T-helper 2 cell treated with Interferon-gamma antibody and Interleukin-4, amounts not matched to agents 100 ng/mL and 5 ng/mL, for 36 hours (primary cell): ENCODE measurements around the gene IDH2. TPM values are rescaled to one million over a fixed set of nuclear protein-coding genes. Genes with fewer than 3 reads are reported as not detected.
"Not testable (repeated sequence)": the region's sequence is repeated elsewhere in the genome, so short reads cannot be mapped to it uniquely, and the experiment has no call there.

Experiments
- intact Hi-C: fragments of 100-400 bp; cut with micrococcal nuclease; formaldehyde crosslinking; loops from one replicate; pipeline ENCODE4 v1.15.1; 2023
- total RNA-seq: library from RNA; stranded (reverse); gene quantifications from 2 replicates; pipeline ENCODE4 v1.2.3, GENCODE V29; 2022

IDH2 gene
- total RNA-seq, 1 donor from 2014 or later: 256 TPM

DNA sequence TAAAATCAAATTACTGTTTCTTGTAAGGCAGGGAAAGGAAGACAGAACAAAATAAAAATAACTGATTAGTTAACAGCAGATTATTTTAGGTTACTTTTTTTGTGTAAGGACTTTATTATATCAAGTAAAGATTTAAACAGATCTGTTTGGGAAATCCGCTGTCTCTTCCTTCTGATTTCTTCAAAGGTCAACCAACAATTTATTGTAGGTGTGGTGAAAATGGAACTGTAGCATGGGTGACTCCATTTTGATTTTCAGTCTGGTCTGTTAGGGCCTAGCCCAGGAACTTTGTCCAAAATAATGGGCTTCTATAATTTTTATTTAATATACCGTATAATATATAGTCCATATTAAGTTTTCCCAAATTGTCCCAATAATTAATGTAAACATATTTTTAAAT is 13.5 kb upstream of the IDH2 start:
- intact Hi-C loops: no loop called here

DNA sequence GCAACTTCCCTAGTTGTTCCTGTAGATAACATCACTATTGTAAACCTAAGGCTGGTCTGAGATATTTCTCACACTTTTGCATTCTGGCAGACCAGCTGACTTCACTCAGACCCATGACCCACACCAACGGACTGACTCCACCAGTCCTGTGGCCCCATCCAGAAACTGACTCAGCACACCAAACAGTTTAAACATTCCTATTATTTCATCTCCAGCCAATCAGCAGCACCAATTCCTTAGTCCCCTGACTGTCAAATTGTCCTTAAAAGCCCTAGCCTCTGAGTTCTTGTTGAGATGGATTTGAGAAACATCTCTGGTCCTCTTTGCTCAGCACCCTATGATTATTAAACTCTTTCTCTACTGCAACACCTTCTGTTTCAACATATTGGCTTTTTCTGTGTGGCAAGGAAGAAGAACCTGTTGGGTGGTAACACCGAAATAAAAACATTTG is 12.2 kb upstream of the IDH2 start:
- intact Hi-C loops: no loop called here

DNA sequence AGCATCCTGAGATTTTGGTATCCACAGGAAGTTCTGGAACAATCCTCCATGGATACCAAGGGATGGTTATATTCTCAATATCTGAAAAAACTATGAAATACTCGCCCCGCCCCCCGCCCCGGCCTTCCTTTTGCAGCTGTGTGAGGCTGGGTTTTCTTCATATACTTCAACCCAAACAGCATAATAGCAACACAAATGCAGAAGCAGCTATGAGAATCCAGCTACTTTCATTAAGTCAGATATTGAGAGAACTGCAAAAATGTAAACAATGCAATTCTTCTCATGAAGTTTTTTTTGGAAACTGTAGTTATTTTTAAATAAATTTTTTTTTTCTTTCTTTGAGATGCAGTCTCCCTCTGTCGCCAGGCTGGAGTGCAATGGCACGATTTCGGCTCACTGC is 10.9 kb upstream of the IDH2 start:
- intact Hi-C loops: no loop called here

DNA sequence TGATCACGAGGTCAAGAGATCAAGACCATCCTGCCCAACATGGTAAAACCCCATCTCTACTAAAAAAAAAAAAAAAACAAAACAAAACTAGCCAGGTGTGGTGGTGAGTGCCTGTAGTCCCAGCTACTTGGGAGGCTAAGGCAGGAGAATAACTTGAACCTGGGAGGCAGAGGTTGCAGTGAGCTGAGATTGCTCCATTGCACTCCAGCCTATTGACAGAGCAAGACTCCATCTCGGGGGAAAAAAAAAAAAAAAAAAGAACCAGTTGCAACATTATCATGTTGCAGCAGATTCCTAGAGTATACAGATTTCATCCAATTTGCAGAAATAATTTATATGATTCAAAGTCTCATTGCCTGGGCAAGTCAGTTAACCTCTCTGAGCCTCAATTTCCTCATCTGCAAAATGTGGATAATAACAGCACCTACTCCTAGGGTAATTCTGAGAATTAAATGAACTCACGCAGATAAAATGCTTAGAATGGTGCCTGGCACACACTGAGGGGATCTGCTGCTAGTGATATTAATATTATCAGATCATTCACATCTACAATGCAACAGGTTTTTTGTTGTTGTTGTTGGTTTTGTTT is 7.0 kb upstream of the IDH2 start:
- intact Hi-C loops: not testable (repeated sequence)

DNA sequence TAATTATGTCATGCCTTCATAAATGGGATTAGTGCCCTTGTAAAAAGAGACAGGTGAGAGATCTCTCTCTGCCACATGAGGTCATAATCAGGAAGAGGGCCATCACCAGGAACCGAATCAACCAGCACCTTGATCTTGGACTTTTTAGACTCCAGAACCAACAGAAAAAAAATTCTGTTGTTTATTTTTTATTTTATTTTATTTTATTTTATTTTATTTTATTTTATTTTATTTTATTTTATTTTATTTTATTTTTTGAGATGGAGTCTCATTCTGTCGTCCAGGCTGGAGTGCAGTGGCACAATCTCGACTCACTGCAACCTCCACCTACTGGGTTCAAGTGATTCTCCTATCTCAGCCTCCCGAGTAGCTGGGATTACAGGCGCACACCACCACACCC is 5.8 kb upstream of the IDH2 start:
- intact Hi-C loops: not testable (repeated sequence)

DNA sequence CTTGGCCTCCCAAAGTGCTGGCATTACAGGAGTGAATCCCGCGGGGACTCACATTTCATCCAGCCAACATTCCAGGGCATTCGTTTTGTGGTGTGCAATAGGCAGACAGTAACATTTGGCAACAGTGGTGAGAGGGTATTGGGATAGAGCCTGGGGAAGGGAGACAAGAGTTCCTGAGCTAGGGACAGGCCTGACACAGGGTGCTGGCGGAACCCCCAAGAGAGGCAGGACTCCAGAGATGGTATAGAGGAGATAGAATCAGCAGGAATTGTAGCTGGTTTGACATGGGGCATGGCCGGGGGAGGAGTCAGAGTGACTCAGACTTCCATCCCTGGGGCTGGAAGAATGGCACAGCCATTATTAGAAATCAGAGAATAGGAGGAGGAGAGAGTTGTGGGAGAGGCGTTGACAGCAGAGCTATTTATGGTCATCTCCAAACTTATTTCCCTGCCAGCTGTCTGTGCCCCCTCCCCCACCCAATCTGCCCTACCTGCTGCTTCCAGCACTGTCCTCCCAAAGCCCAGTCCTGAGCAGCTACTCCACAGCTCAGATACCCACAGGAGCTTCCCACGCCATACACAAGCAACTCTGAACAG is 4.4 kb upstream of the IDH2 start:
- intact Hi-C loops: no loop called here

DNA sequence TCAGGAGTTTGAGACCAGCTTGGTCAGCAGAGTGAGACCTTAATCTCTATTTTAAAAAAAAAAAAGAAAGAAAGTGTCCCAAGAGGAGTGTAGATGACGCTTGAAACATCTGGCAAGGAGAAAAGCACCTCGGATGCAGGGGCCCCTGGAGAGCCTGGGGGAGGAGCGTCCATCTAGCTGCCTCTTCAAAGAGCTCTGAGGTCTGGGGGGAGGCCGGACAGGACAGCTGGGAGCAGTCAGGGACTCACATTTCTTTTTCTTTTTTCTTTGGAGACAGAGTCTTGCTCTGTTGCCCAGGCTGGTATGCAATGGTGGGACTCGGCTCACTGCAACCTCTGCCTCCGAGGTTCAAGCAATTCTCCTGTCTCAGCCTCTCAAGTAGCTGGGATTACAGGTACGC is 3.3 kb upstream of the IDH2 start:
- intact Hi-C loops: no loop called here

DNA sequence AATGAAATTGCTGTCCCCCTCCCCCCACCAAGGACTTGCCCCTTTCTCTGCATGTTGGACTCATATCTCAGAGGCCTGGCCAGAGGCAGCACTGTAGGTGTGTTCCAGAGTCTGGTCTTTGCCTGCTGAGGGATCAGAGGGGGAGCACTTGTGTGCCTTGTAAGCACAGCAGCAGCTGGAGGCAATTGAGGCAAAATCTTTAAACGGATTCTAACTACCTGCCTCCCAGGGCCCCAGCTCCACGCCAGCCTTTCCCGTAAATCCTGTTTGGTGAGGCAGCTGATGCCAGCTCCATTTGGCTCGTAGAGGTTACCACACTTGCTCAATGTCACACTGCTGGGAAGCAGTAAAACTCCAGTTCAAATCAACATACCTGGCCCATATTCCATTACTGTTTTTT is 2.3 kb upstream of the IDH2 start:
- intact Hi-C loops: no loop called here

DNA sequence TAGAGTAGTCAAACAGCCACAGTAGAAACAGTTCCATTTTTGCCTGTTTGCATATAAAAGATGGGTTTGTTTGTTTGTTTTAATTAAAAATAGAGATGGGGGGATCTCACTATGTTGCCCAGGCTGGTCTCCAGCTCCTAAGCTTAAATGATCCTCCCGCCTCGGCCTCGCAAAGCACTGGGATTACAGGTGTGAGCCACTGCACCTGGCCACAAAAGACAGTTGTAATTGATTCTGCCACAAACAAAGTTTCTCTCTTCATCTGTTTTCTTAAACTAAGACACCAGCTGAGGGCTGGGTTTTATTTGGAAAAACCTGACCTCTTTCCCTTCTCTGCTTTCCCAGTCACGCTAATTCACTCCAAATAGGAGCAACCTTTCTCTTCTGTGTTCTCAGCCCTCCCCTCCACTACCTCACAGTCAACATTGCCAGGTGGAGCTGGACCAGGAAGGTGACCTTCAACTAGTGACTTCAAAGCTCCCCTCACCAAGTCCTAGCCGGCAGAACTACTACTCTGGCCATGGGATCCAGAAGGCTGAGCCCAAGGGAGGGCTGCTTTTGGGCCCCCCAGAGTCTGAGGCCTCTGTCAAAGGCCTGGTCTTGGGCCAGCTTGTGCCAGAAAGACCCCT is 1.5 kb upstream of the IDH2 start:
- intact Hi-C loops: no loop called here

DNA sequence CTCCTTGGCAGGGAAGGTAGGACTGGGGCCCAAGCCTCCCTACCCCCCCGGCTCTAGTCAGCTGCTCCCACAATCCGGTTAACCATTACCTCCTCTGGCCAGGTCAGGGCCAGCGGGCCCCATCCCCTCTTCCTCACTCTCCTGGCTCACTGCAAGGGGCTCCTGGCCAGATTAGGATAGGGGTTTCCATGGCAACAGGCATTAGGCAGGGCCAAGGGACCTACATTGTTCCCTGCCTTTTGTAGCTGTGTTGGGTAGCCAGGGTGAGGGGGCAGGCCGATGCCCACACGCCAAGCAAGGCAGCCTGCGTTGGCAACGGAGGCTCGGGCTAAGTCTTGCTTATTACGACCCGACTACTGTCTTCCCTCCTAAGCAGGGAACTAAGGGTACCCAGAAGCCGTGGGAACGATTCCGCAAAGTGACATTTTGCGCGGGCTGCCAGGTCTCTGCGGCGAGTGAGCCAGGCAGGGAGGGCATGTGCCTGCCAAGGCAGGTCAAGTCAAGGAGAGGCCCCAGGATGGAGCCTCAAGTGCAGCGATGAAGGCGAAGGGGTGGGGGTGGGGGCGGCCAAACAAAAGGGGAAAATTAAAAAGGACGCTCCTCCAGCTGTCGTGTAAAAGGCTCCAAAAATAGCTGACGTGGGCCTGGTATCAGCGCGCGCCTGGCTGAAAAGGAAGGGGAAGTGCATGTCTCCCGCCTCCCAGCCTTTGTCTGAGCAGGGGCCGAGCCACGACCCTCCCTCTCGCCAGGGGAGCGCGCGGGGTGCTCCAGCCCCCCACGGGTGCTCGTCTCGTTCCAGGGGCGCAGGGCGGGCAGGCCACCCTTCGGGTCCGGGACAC is 919 bp downstream of the IDH2 start:
- intact Hi-C loops: no loop called here

DNA sequence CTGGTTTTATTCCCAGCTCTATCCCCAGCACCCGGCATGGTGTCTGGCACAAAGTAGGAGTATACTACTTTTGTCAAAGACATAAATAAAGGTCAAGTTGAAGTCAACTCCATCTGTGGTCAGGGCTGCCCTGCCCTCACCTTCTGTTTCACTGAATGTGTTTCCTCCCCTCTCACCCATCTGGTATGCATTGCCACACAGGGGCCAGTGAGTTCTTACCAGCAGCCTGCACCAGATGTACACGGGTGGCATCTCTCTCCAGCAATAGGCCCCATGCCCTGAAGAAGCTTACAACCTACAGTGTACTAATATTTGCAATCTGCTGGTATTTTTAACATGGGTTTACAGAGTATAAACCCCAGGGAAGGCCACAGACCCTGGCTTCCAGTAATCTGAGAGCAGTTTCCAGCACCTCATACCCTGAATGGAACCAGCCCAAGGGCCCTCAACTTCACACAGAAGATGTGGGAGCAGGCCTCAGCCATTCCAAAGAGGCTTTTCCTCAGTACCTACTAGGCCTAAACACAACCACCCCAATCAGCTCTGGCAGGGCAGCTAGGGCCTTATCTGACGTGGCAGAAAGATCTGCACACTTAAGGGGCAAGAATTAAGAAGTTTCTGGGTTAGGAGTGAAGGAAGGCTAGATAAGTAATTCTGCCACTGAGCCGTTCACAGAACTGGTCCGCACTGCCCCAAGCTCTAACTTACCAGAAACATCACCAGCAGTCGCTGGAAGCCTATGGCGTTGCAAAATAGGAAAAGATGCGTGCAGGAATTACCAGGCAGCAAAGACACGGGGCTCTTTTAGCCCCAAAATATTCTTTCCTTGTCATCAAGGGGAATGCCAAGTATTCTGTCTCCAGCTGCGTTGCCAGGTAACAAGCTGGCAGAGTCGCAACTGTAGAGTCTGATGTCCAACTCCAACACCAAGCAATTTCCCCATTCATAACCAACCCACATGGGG is 2.1 kb downstream of the IDH2 start:
- intact Hi-C loops: loop anchor here (5.0 to 10.0 kb wide), 5 partner anchors 65 to 832 kb away; partner anchors contain the start of genes HDDC3, NGRN, TICRR and ZNF710

DNA sequence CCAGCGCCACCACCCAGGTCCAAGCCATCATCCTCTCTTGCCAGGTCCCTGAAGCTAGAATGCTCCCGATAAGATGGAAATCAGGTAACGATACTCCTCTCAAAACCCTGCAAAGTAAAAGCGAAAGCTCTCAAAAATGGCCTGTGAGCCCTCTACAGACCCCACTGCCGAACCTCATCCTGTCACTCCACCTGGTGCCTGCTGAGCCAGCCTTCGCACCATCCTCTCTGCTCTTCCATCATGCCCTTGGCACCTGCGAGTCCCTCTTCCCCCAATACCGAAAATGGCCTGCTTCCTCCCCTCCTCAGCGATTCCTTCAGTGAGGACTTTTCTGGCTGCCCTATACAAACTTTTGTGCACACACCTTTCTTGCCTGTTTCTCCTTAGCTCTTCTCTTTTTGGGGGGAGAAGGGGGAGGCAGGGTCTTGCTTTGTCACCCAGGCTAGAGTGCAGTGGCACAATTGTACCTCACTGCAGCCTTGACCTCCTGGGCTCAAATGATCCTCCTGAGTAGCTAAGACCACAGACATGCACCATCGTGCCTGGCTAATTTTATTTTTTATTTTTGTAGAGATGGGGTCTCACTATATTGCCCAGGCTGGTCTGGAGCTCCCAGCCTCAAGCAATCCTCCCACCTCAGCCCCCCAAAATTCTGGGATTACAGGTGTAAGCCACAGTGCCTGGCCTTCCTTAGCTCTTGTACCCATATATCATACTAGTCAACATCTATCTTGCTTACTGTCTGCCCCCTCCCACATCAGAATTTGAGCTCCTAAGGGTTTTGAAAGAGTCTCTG is 3.0 kb downstream of the IDH2 start:
- intact Hi-C loops: loop anchor here (5.0 to 10.0 kb wide), 5 partner anchors 64 to 833 kb away; partner anchors contain the start of genes HDDC3, NGRN, TICRR and ZNF710

DNA sequence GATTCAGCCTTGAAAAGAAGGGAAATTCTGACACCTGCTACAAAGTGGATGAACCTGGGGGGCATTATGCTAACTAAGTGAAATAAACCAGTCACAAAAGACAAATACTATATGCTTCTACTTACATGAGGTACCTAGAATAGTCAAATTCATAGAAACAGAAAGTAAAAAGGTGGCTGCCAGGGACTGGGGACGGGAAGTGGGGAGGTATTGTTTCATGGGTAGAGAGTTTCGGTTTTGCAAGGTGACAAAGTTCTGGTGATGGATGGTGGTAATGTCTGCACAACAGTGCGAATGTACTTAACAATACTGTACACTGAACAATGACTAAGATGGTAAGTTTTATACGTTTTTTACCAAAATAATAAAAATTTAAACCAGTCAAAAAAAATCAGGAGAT is 4.8 kb downstream of the IDH2 start:
- intact Hi-C loops: loop anchor here (1.0 to 10.0 kb wide), 8 partner anchors 45 to 835 kb away; partner anchors contain the start of genes CIB1, HDDC3, NGRN and TICRR

DNA sequence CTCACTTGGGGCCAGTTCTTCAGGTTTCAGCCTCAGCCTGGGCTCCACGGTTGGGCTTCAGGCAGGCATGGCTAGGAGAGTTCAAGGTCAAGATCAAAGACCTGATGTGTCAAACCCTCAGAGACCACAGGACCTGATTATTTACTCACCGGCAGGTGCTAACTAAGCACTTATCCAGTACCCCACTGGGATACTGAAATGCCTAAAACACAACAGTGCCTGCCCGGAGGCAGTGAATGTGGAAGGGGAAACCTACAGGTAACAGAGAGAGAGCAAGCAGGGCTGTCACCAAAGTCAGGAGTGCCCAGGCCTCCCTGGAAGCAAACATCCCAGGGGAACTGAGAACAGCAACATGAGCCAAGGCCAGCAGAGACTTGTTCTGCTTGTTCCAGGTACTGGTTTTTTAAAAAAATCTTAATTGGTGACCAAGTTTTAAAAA is 6.7 kb downstream of the IDH2 start:
- intact Hi-C loops: loop anchor here (5.0 to 10.0 kb wide), 5 partner anchors 61 to 837 kb away; partner anchors contain the start of genes HDDC3, NGRN, TICRR and ZNF710

DNA sequence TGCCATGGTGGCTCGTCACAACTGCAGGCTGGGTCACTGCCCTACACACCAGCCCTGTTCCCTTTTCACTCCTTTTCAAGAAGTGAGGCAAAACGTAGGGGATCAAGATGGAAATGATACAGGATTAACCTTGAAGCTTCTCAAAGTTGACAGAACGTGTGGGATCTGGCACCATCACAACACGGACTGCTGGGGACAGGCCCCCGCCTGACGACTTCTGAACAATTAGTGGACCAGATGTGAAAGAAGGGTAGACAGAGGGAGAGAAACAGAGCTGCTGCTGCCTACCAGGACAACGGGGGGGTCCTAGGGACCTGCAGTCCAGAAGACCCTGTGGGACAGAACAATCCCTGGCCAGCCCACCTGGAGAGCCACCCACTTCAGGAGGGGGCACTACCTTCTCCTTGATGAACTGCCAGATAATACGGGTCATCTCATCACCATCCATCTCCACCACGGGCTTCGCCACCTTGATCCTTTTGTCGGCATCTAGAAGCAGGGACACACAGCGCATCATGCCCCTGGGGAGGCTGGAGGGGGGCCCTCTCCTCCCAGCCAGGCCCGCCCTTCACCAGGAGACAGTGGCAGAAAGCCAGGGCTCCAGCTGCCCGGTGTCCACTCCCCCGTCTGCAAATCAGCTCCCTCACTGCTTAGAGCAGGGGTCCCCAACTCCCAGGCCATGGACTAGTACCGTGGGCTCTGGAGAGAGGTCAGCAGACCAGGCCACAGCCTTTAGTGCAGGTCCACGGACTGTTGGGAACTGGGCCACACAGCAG is 10.9 kb downstream of the IDH2 start:
- intact Hi-C loops: loop anchor here (10.0 kb wide), 1 partner anchor 57 kb away; no protein-coding TSS in a partner anchor

DNA sequence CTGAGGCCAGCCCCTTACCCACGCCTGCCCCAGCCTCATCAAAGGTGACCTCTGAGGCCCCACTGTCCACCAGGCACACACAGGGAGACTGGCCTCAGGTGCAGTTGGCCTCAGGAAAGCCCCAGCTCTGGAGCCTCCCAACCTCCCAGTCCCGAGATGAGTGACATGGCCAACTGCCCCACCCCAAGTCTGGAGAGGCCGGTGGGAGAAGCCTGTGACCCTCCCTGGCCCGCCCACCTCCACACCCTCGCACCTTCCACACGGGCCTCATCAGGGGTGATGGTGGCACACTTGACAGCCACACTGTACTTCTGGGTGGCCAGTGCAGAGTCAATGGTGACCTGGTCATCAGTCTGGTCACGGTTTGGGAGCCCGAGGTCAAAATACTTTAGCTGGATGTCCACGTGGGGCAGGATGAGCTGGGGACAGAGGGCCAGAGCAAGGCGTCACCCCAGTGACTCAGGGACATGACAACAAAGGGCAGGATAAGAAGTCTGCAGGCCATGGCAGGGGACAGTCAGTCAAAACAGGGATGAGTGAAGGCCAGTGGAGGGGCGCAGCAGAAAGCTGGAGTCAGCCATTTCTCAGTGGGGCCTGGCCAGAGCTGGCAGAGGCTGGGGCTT is 11.9 kb downstream of the IDH2 start:
- intact Hi-C loops: loop anchor here (10.0 kb wide), 1 partner anchor 56 kb away; no protein-coding TSS in a partner anchor

DNA sequence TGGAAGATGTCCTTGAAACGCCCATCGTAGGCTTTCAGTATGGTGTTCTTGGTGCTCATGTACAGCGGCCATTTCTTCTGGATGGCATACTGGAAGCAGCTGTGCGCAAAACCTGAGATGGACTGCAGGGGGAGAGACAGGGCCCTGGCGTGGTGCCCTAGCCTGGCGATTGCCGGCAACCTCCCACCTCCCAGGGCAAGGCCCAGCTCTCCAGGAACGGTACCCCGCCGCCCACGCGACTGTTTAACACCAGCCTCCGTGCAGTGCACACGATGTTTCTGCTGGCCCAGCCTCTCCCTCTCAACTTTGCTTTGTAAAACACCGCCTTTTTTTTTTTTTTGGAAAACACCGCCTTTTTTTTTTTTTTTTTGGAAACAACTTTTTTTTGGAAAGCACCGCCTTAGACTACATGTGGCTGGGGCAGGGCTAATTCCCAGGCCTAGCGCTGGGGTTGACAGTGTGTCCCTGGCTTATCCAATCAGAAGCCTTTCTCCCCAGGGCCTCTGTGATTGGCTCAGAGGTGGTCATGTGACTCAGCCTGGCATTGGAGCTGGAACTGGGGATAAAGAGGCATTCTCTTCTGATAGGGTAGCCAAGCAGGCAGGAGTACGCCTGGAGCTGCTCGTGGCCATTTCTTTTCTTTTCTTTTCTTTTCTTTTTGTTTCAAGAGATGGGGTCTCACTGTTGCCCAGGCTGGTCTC is 14.7 kb downstream of the IDH2 start:
- intact Hi-C loops: loop anchor here (1.0 kb wide), 1 partner anchor 189 kb away; no protein-coding TSS in a partner anchor
